Body of pancreas (tissue), 4 donors: ENCODE results near the gene PIEZO2. TPM values are rescaled to one million over a fixed set of nuclear protein-coding genes. Genes with fewer than 3 reads are reported as not detected.
A peak's percentile ranks its signal among the peaks of the same experiment; 100 is the strongest.

Experiments used
- ATAC-seq: fragments of 150-250 bp; one replicate; pipeline ENCODE4 v1.9.1; 2016
- DNase-seq, 4 donors: peaks; one replicate each; pipeline ENCODE4 v3.0.0-alpha.2; 2019
- H3K27ac ChIP-seq, 4 donors: fragments of 200-600 bp; sonication (generic); 1 replicate in 3 of 4; 2 replicates in 1 of 4; pipeline versions ENCODE4 v1.5.1 to v1.6.1; 2016 to 2019; ENCODE audit warnings: mild to moderate bottlenecking in 1 of 4, mixed read lengths in 1 of 4, moderate library complexity in 1 of 4
- H3K27me3 ChIP-seq, 2 donors: fragments of 200-600 bp; sonication (generic); one replicate each; pipeline ENCODE4 v1.6.0; 2016; ENCODE audit warnings: mild to moderate bottlenecking in 1 of 2
- H3K36me3 ChIP-seq, 2 donors: fragments of 200-600 bp; sonication (generic); replicated peaks in 1 of 2; 2 replicates each; pipeline ENCODE4 v1.5.1; 2016; ENCODE audit warnings: low read depth in 2 of 2; ENCODE audit not compliant: insufficient read depth in 1 of 2
- H3K4me1 ChIP-seq: fragments of 200-600 bp; sonication (generic); one replicate; pipeline ENCODE4 v1.6.0; 2016
- H3K4me3 ChIP-seq, 2 donors: fragments of 200-600 bp; sonication (generic); 1 replicate in 1 of 2; 2 replicates in 1 of 2; pipeline ENCODE4 v1.5.1; 2016 to 2019
- H3K9me3 ChIP-seq, 3 donors: fragments of 200-600 bp; sonication (generic); 1 replicate in 2 of 3; 2 replicates in 1 of 3; pipeline ENCODE4 v1.5.1; 2016
- CTCF ChIP-seq, 7 experiments: fragments of 450-650 bp in 4 of 7; fragments of 200-600 bp in 3 of 7; sonication (generic) in 3 of 7; IDR thresholded peaks; one replicate each; pipeline ENCODE4 v1.5.1; 2016 to 2019; ENCODE audit warnings: antibody characterized with exemption in 7 of 7
- POLR2A ChIP-seq, 3 donors: fragments of 450-650 bp; IDR thresholded peaks; one replicate each; pipeline ENCODE4 v1.6.1; 2016; ENCODE audit warnings: antibody characterized with exemption in 3 of 3, mild to moderate bottlenecking in 2 of 3
- WGBS, 2 donors: methylation state at CpG; one replicate each; pipeline ENCODE4 v1.1.5; 2017; 5-methylcytosine and 5-hydroxymethylcytosine counted together
- intact Hi-C: fragments of 100-400 bp; cut with DNase I; formaldehyde crosslinking; loops from one replicate; pipeline ENCODE4 v1.15.1; 2023
- total RNA-seq, 2 donors: library from RNA; depleted of rRNA; stranded (reverse); fragments of >200 nt; gene quantifications; one replicate each; pipeline ENCODE4 v1.1.0, GENCODE V29; 2016

PIEZO2 gene
- total RNA-seq, 2 donors from 2014 or later = 0.33 to 40.7 TPM

- 66 to 79% methylated on average over 1 of the region's 1 CpG for WGBS, 2 donors
- TF ChIP-seq CTCF (IDR thresholded peaks at IDR 0.05) (no peak), POLR2A (IDR thresholded peaks at IDR 0.05) (no peak)
- peak; percentile 54 for ATAC-seq
- Histone ChIP-seq H3K27me3 (no peaks in the 10 kb centered on the region), H3K27ac (peak overlapping the region; percentile 83 to 91 (median 87)), H3K4me1 (peaks cover 14% of the 10 kb centered on the region), H3K4me3 (no peak overlapping the region), H3K36me3 (no peaks in the 10 kb centered on the region), H3K9me3 (no peaks in the 10 kb centered on the region)
- intact Hi-C loops = no loop called here
- DNase-seq = no peak
Measured at GRCh38 chr18:10951631-10952544, 197.5 kb downstream of the PIEZO2 start.

GRCh38 chr18:10950876-10951630 is 198.3 kb downstream of the PIEZO2 start:
- H3K4me3 ChIP-seq = peak overlapping the region in 1 of 2 donors; percentile 2
- TF ChIP-seq CTCF (IDR thresholded peaks at IDR 0.05) (no peak), POLR2A (IDR thresholded peaks at IDR 0.05) (peak; percentile 29 to 85 (median 70))
- peaks cover 14% of the 10 kb centered on the region for H3K4me1 ChIP-seq
- ATAC-seq (peak; percentile 95), DNase-seq (peak; percentile 42 to 71 (median 54))
- H3K9me3 ChIP-seq = peaks cover 0 to 5% (median 0%) of the 10 kb centered on the region in 3 donors
- H3K27ac ChIP-seq = peak overlapping the region; percentile 83 to 91 (median 87)
- intact Hi-C loops = no loop called here
- whole genome bisulfite sequencing, 2 donors = 40 to 49% methylated on average over 8 of the region's 8 CpGs
- no peaks in the 10 kb centered on the region for H3K36me3 ChIP-seq
- H3K27me3 ChIP-seq = no peaks in the 10 kb centered on the region

- Histone ChIP-seq H3K36me3 (no peaks in the 10 kb centered on the region), H3K4me1 (peaks cover 14% of the 10 kb centered on the region), H3K4me3 (peak overlapping the region in 1 of 2 donors; percentile 2), H3K27me3 (no peaks in the 10 kb centered on the region), H3K9me3 (peaks cover 0 to 12% (median 0%) of the 10 kb centered on the region in 3 donors), H3K27ac (peak overlapping the region; percentile 83 to 91 (median 87))
- ATAC-seq (peak; percentile 19), DNase-seq (no peak)
- 22 to 28% methylated on average over 12 of the region's 12 CpGs for WGBS, 2 donors
- intact Hi-C loops = no loop called here
- TF ChIP-seq CTCF (IDR thresholded peaks at IDR 0.05) = no peak
- TF ChIP-seq POLR2A (IDR thresholded peaks at IDR 0.05) = no peak
Measured at GRCh38 chr18:10950080-10950875, 199.1 kb downstream of the PIEZO2 start.

- ATAC-seq (no peak), DNase-seq (no peak)
- H3K4me1 ChIP-seq = peaks cover 14% of the 10 kb centered on the region
- intact Hi-C loops = no loop called here
- H3K27ac ChIP-seq = peak overlapping the region; percentile 83 to 91 (median 87)
- H3K4me3 ChIP-seq = no peak overlapping the region
- H3K36me3 ChIP-seq = no peaks in the 10 kb centered on the region
- H3K9me3 ChIP-seq = peaks cover 0 to 18% (median 0%) of the 10 kb centered on the region in 3 donors
- 4 to 6% methylated on average over 1 of the region's 1 CpG for WGBS, 2 donors
- no peak for TF ChIP-seq POLR2A (IDR thresholded peaks at IDR 0.05)
- TF ChIP-seq CTCF (IDR thresholded peaks at IDR 0.05) = no peak
- H3K27me3 ChIP-seq = no peaks in the 10 kb centered on the region
Measured at GRCh38 chr18:10949655-10950054, 199.7 kb downstream of the PIEZO2 start.
